KBM-7 (cell line): ENCODE data around the gene KCNJ18.
"Not testable (repeated sequence)": the region's sequence is repeated elsewhere in the genome, so short reads cannot be mapped to it uniquely, and the experiment has no call there.

Experiments
- DNase-seq: peaks from one replicate; pipeline ENCODE4 v3.0.0-alpha.2; 2015
- in situ Hi-C: fragments of 300-500 bp; cut with MboI; formaldehyde crosslinking; loops from 2 replicates; pipeline ENCODE4 v1.14.3; 2020; ENCODE audit warnings: low sequenced_read_pairs, low pct_unique_long_range_greater_than_20kb, mixed read lengths

Gene KCNJ18

GRCh38 chr17:21669616-21670360 is 22.5 kb upstream of the KCNJ18 start:
- DNase-seq, in situ Hi-C loops: not testable (repeated sequence)

GRCh38 chr17:21670361-21671155 is 21.8 kb upstream of the KCNJ18 start:
- DNase-seq, in situ Hi-C loops: not testable (repeated sequence)

- DNase-seq, in situ Hi-C loops: not testable (repeated sequence)
Observed at GRCh38 chr17:21671437-21671836, 20.9 kb upstream of the KCNJ18 start.

- in situ Hi-C loops, DNase-seq: not testable (repeated sequence)
Observed at GRCh38 chr17:21671871-21672270, 20.5 kb upstream of the KCNJ18 start.

GRCh38 chr17:21673451-21674241 is 18.7 kb upstream of the KCNJ18 start:
- in situ Hi-C loops: not testable (repeated sequence)

GRCh38 chr17:21674242-21674731 is 18.0 kb upstream of the KCNJ18 start:
- no peak for DNase-seq
- in situ Hi-C loops: no loop called here

More at GRCh38 chr17:21673451-21674241, 18.7 kb upstream of the KCNJ18 start:
- DNase-seq: not testable (repeated sequence)

GRCh38 chr17:21674891-21675738 is 17.2 kb upstream of the KCNJ18 start:
- in situ Hi-C loops, DNase-seq: not testable (repeated sequence)

GRCh38 chr17:21675739-21676130 is 16.6 kb upstream of the KCNJ18 start:
- DNase-seq, in situ Hi-C loops: not testable (repeated sequence)

- no peak for DNase-seq
- in situ Hi-C loops: no loop called here
Observed at GRCh38 chr17:21676281-21677111, 15.8 kb upstream of the KCNJ18 start.

- in situ Hi-C loops: no loop called here
- no peak for DNase-seq
Observed at GRCh38 chr17:21677126-21677910, 15.0 kb upstream of the KCNJ18 start.

- DNase-seq: no peak
- in situ Hi-C loops: no loop called here
Observed at GRCh38 chr17:21677911-21678310, 14.4 kb upstream of the KCNJ18 start.

- DNase-seq: no peak
- in situ Hi-C loops: no loop called here
Observed at GRCh38 chr17:21678393-21679081, 13.8 kb upstream of the KCNJ18 start.

- in situ Hi-C loops: no loop called here
- no peak for DNase-seq
Observed at GRCh38 chr17:21679256-21680146, 12.8 kb upstream of the KCNJ18 start.

- DNase-seq: no peak
- in situ Hi-C loops: no loop called here
Observed at GRCh38 chr17:21680366-21680765, 12.0 kb upstream of the KCNJ18 start.

GRCh38 chr17:21680850-21681351 is 11.4 kb upstream of the KCNJ18 start:
- DNase-seq, in situ Hi-C loops: not testable (repeated sequence)
